IPS-15b (cell line): Measurements from ENCODE around the gene TUBD1.
"Not testable (repeated sequence)": the region's sequence is repeated elsewhere in the genome, so short reads cannot be mapped to it uniquely, and the experiment has no call there.

Source experiments
- H3K27me3 ChIP-seq: one replicate; pipeline ENCODE4 v1.6.1; 2013; ENCODE audit warnings: low read length; ENCODE audit not compliant: control insufficient read depth, insufficient read depth
- H3K36me3 ChIP-seq: one replicate; pipeline ENCODE4 v1.6.1; 2013; ENCODE audit warnings: low read length; ENCODE audit not compliant: control insufficient read depth, insufficient read depth
- H3K4me1 ChIP-seq: one replicate; pipeline ENCODE4 v1.6.1; 2013; ENCODE audit warnings: mild to moderate bottlenecking, low read length; ENCODE audit not compliant: control insufficient read depth, insufficient read depth
- H3K4me3 ChIP-seq: one replicate; pipeline ENCODE4 v1.5.1; 2013; ENCODE audit warnings: low read depth, low read length
- H3K9ac ChIP-seq: one replicate; pipeline ENCODE4 v1.6.1; 2013; ENCODE audit warnings: low read depth, mild to moderate bottlenecking, low read length
- H3K9me3 ChIP-seq: one replicate; pipeline ENCODE4 v1.6.1; 2013; ENCODE audit warnings: mild to moderate bottlenecking, low read length; ENCODE audit not compliant: control insufficient read depth, insufficient read depth

The TUBD1 gene

DNA sequence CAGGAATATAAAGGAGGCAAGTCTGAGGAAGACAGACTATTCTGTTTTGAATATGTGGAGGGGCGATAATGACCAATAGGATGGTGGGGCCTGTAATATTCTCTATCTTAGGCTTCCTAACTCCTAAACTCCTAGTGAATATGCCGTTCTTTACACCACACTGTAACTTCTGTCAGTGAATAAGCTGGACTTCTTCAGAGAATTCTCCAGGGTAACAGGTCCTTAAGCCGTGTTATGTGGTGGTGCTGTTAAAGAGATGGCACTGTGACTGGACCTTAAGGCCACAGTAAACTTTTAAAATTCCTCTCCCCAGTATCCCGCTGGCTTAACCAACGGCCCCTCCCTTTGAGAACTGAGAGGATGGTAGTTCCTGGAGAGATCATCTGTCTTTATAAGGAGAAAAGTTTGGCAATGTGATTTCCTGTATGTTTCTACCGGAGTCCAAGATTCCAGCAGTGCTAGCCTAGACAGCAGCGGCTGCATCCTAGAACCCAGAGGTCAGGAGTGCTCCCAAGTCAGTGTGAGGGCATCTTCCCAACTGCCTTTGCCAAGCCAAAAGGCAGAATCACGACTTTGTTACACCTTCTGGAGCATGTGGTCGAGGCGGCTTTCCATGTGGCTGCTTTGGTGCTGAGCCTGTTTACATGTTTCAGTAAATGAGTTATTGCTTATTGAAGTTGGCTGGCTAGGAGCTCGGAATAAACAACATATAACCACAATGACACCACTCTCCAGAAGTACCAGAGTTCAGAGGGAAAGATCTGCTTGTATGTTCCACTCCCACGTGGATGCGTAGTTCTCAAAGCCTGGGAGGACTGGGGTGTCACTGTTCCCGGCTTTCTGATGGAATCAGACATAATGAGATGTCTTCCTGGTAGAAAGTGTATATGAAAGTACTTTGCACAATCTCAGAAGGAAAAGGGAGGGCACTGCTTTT, 41.0 kb downstream of the TUBD1 start:
- no peak overlapping the region for H3K4me3 ChIP-seq
- H3K4me1 ChIP-seq: peaks cover 4% of the 10 kb centered on the region
- no peaks in the 10 kb centered on the region for H3K27me3 ChIP-seq
- H3K9me3 ChIP-seq: no peaks in the 10 kb centered on the region
- H3K9ac ChIP-seq: no peak overlapping the region
- H3K36me3 ChIP-seq: no peaks in the 10 kb centered on the region

DNA sequence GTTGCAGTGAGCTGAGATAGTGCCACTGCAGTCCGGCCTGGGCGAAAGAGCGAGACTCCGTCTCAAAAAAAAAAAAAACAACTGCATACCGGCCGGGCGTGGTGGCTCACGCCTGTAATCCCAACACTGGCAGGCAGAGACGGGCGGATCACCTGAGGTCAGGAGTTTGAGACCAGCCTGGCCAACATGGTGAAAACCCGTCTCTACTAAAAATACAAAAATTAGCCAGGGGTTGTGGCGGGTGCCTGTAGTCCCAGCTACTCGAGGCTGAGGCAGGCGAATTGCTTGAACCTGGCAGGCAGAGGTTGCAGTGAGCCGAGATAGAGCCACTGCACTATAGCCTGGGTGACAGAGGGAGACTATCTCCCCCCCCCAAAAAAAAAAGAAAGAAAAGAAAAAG, 42.4 kb downstream of the TUBD1 start:
- not testable (repeated sequence) for H3K9ac ChIP-seq, H3K4me3 ChIP-seq, H3K36me3 ChIP-seq, H3K9me3 ChIP-seq, H3K27me3 ChIP-seq
- H3K4me1 ChIP-seq: peaks cover 18% of the 10 kb centered on the region

DNA sequence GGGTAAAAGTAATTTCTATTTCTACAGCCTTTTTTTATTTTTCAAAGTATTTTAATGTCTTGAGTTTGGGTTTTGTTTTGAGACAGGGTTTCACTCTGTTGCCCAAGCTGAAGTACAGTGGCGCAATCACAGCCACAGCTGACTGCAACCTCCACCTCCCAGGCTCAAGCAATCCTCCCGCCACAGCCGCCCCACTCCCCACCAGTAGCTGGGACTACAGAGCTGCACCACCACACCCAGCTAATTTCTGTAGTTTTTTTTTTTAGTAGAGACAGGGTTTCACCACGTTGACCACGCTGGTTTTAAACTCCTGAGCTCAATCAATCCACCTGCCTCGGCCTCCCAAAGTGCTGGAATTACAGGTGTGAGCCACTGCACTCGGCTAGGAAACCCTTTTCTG, 44.0 kb downstream of the TUBD1 start:
- no peaks in the 10 kb centered on the region for H3K9me3 ChIP-seq
- no peak overlapping the region for H3K9ac ChIP-seq
- no peak overlapping the region for H3K4me3 ChIP-seq
- H3K36me3 ChIP-seq: no peaks in the 10 kb centered on the region
- peaks cover 21% of the 10 kb centered on the region for H3K4me1 ChIP-seq
- H3K27me3 ChIP-seq: no peaks in the 10 kb centered on the region

DNA sequence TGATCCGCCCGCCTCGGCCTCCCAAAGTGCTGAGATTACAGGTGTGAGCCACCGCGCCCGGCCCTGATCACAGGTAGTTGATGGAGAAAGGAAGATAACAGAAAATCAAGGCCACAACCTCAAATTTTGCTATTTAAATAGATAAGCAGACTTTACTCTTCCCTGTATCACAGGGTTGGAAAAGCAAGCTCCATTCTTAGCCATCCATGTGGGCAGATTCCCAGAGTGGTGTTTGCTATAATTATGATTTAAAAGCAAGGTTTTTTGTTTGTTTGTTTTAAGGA, 44.4 kb downstream of the TUBD1 start:
- H3K4me1 ChIP-seq: peaks cover 21% of the 10 kb centered on the region
- no peak overlapping the region for H3K9ac ChIP-seq

DNA sequence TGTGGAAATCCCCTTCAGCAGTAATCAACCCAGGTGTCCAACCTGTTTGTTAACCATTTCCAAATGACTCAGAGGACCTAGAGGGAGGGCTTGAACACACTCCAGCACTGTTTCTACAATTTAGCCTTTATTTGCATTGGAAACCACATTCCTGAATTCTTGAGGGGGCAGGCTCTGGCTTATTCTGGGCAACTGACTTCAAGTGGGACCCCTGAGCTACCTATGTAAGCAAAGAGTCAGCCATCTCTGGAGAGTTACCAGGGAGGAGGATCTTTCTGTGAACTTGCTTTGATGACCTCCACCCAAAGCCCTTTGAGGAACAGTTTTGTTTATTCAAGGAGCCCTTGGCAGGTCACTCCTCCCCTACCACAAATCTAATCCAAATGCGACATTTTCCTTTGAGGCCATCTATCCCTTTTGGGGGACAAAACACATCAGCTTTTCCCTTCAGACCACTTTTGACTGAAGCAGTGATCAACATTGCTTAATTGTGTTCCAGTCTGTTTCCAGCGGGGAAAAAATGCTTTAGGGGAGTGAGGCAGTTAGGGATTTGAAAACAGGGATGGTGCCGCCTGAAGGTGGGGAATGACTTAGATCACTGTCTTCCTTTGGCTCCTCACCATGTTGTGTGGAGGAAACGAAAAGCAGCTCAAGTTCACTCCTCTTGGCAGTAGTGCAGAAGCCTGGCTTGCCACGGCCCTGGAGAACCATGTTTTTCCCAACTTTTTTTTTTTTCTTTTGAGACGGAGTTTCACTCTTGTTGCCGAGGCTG, 46.2 kb downstream of the TUBD1 start:
- Histone ChIP-seq H3K9ac (no peak overlapping the region), H3K27me3 (no peaks in the 10 kb centered on the region), H3K4me1 (peaks cover 19% of the 10 kb centered on the region), H3K4me3 (no peak overlapping the region), H3K36me3 (no peaks in the 10 kb centered on the region), H3K9me3 (no peaks in the 10 kb centered on the region)

More for the DNA sequence above, 44.4 kb downstream of the TUBD1 start:
- H3K36me3 ChIP-seq: no peaks in the 10 kb centered on the region
- no peaks in the 10 kb centered on the region for H3K9me3 ChIP-seq
- no peaks in the 10 kb centered on the region for H3K27me3 ChIP-seq
- no peak overlapping the region for H3K4me3 ChIP-seq

DNA sequence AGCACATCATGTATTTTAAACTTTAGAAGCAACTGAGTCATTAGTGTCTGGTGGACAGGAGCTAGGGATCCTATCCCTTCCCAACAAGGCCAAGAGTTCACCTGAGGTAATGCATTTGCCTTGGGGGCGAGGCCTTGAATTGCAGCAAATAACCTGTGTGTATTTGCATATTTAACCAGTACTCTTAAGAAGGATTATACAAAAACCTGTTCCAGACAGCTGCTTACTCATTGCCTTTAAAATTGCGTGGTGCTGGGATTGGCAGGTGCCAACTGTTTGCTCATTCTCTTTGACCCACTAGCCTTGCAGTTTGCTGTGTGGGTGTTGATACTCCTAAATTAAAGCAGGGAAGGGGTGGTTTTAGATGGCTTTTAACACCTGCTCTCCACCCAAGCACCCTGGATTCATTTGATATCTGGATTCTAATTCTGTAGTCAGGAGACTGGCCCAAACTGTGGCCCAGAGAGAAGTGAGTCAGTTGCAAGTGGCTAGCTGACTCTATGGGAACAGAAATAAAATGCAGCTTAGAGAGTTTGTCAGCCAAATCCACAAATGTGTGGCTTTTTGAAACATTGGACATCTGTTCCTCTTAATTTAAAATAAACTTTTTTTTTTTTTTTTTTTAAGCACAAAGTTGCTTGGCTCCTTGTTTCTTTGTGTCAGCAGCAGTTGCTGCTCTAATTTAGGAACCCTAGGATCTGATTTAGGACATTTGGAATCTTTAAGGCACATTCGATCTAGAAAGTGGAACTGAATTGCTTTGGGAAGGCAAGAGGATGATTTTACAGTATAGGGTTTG, 46.9 kb downstream of the TUBD1 start:
- no peaks in the 10 kb centered on the region for H3K27me3 ChIP-seq
- no peak overlapping the region for H3K4me3 ChIP-seq
- H3K4me1 ChIP-seq: peaks cover 19% of the 10 kb centered on the region
- H3K9me3 ChIP-seq: no peaks in the 10 kb centered on the region
- no peak overlapping the region for H3K9ac ChIP-seq
- no peaks in the 10 kb centered on the region for H3K36me3 ChIP-seq

DNA sequence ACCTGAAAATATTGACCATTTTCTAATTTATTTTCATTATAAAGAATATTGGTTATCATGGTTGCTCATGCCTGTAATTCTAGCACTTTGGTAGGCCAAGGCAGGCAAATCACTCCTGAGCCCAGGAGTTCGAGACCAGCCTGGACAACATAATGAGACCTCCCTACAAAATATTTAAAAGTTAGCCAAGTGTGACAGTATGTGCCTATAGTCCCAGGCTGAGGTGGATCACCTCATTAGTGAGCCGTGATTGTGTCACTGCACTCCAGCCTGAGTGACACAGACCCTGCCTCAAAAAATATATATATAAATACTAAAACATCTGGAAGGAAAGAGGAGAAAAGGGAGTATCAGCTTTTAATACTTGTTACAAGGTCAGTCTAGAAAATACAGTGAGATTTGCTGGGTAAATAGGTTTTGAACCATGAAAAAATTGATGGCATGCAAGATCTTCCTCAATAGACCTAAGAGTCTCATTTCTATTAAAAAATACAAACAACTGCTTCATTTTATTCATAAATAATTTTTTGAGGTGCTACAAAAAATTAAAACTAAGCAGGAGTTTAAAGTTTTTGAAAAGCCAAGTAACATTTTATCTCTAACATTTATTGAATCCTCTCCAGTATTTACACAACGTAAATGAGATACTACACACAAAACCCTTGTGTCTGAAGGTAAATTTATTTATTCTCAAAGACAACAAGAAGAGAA, 47.7 kb downstream of the TUBD1 start:
- peaks cover 19% of the 10 kb centered on the region for H3K4me1 ChIP-seq
- no peak overlapping the region for H3K9ac ChIP-seq
- H3K9me3 ChIP-seq: no peaks in the 10 kb centered on the region
- H3K36me3 ChIP-seq: peaks cover under 1% of the 10 kb centered on the region
- no peaks in the 10 kb centered on the region for H3K27me3 ChIP-seq
- H3K4me3 ChIP-seq: no peak overlapping the region

DNA sequence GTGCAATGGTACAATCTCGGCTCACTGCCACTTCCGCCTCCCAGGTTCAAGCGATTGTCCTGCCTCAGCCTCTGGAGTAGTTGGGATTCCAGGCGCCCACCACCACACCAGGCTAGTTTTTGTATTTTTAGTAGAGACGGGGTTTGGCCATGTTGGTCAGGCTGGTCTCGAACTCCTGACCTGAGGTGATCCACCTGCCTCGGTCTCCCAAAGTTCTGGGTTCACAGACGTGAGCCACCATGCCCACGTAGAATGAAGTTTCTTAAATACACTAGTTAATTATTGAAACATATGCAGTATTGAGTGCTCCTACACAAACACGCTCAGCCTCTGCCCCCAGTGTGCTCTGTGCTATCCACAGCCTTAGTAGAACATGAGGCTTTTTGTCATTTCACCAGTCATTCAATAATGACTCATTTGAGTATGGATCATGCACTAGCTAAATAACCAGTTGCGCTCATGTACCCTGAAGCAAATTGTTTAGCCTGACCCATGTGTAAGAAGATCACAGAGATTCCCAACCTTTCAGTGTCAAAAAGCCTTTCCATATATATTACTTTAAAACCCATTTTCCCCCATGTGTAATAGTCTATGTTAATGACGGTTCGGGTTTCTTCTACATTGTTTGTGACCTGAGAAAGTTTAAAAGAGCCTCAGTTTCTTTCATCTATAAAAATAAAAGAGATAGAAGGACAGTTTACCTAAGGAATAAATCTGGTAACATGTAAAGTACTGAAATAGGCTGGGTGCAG, 49.7 kb downstream of the TUBD1 start:
- H3K27me3 ChIP-seq: no peaks in the 10 kb centered on the region
- no peak overlapping the region for H3K9ac ChIP-seq
- no peaks in the 10 kb centered on the region for H3K9me3 ChIP-seq
- peaks cover 5% of the 10 kb centered on the region for H3K36me3 ChIP-seq
- no peak overlapping the region for H3K4me3 ChIP-seq
- peaks cover 19% of the 10 kb centered on the region for H3K4me1 ChIP-seq

DNA sequence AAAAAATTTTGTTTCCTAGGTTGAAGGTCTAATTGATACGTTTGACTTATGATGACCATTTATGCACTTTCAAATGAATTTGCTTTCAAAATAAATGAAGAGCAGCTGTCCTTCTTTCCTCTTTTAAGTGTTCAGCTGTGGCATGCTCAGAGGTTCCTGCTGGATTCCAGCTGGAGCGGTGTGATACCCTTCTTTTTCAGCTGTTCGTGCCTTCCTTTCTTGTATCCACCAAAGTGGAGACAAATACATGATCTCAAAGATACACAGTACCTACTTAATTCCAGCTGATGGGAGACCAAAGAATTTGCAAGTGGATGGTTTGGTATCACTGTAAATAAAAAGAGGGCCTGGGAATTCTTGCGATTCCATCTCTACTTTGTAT, 50.9 kb downstream of the TUBD1 start:
- Histone ChIP-seq H3K4me3 (peak overlapping the region; percentile 7), H3K4me1 (peaks cover 21% of the 10 kb centered on the region)
- not testable (repeated sequence) for H3K9me3 ChIP-seq, H3K36me3 ChIP-seq, H3K27me3 ChIP-seq, H3K9ac ChIP-seq

DNA sequence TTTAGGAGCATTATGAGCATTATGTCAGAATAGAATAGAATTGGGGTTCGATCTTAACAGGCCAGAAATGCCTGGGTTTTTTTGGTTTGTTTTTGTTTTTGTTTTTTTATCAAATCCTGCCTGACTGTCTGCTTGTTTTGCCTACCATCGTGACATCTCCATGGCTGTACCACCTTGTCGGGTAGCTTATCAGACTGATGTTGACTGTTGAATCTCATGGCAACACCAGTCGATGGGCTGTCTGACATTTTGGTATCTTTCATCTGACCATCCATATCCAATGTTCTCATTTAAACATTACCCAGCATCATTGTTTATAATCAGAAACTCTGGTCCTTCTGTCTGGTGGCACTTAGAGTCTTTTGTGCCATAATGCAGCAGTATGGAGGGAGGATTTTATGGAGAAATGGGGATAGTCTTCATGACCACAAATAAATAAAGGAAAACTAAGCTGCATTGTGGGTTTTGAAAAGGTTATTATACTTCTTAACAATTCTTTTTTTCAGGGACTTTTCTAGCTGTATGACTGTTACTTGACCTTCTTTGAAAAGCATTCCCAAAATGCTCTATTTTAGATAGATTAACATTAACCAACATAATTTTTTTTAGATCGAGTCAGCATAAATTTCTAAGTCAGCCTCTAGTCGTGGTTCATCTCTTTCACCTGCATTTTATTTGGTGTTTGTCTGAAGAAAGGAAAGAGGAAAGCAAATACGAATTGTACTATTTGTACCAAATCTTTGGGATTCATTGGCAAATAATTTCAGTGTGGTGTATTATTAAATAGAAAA, 51.5 kb downstream of the TUBD1 start:
- H3K4me3 ChIP-seq: peak overlapping the region; percentile 94
- H3K4me1 ChIP-seq: peaks cover 16% of the 10 kb centered on the region

More for the DNA sequence above, 51.5 kb downstream of the TUBD1 start:
- H3K9me3 ChIP-seq, H3K9ac ChIP-seq, H3K36me3 ChIP-seq, H3K27me3 ChIP-seq: not testable (repeated sequence)
